PC-9 (cell line): ENCODE results near the gene TPK1. TPM values are rescaled to one million over a fixed set of nuclear protein-coding genes. Genes with fewer than 3 reads are reported as not detected.

Experiments used
- BruUV-seq: library from RNA; stranded (reverse); fragments of 400-500 nt; replicated peaks from 2 replicates; lab custom pipeline; 2021; lab: Mats Ljungman, UMichigan
- CTCF ChIA-PET: fragments of 300-600 bp; sonication (Branson Sonifier 250); formaldehyde crosslinking; loops from one replicate; lab custom pipeline; 2022; ENCODE audit warnings: antibody characterized with exemption; lab: Charles Lee
- POLR2A ChIA-PET: fragments of 300-600 bp; sonication (Branson Sonifier 250); formaldehyde crosslinking; loops from one replicate; lab custom pipeline; 2022; ENCODE audit warnings: antibody characterized with exemption; ENCODE audit not compliant: unreplicated experiment; lab: Charles Lee
- DNase-seq, 2 experiments: peaks; one replicate each; pipeline versions ENCODE4 v3.0.0 to v3.0.0-alpha.2; 2015 to 2022; ENCODE audit warnings: mixed read lengths in 1 of 2
- H2AFZ ChIP-seq: fragments of 200-600 bp; sonication (generic); 2 replicates; pipeline ENCODE4 v1.8.1; 2017; ENCODE audit warnings: antibody characterized with exemption
- H3F3A ChIP-seq: fragments of 200-600 bp; sonication (generic); 2 replicates; pipeline ENCODE4 v1.8.1; 2017; ENCODE audit warnings: antibody characterized with exemption, mild to moderate bottlenecking, low read depth; ENCODE audit not compliant: insufficient read depth
- H3K27ac ChIP-seq: fragments of 200-600 bp; sonication (generic); 2 replicates; pipeline ENCODE4 v1.6.1; 2016; ENCODE audit warnings: mixed run types
- H3K27me3 ChIP-seq: fragments of 200-600 bp; sonication (generic); 2 replicates; pipeline ENCODE4 v1.6.1; 2016; ENCODE audit warnings: low read depth, mixed run types; ENCODE audit not compliant: insufficient read depth
- H3K36me3 ChIP-seq: fragments of 200-600 bp; sonication (generic); 2 replicates; pipeline ENCODE4 v1.6.1; 2016; ENCODE audit warnings: low read depth, mixed run types
- H3K4me1 ChIP-seq: fragments of 200-600 bp; sonication (generic); replicated peaks from 2 replicates; pipeline ENCODE4 v1.6.1; 2016; ENCODE audit warnings: mixed run types; ENCODE audit not compliant: insufficient read depth
- H3K4me2 ChIP-seq: fragments of 200-600 bp; sonication (generic); 2 replicates; pipeline ENCODE4 v1.6.1; 2017; ENCODE audit warnings: mixed run types
- H3K4me3 ChIP-seq: fragments of 200-600 bp; sonication (generic); 2 replicates; pipeline ENCODE4 v1.6.1; 2016; ENCODE audit warnings: mixed run types
- H3K79me2 ChIP-seq: fragments of 200-600 bp; sonication (generic); 2 replicates; pipeline ENCODE4 v1.6.1; 2017; ENCODE audit warnings: low read depth, mixed run types
- H3K9me2 ChIP-seq: fragments of 200-600 bp; sonication (generic); 2 replicates; pipeline ENCODE4 v1.8.1; 2017; ENCODE audit warnings: mild to moderate bottlenecking; ENCODE audit not compliant: insufficient read depth
- H3K9me3 ChIP-seq: fragments of 200-600 bp; sonication (generic); 2 replicates; pipeline ENCODE4 v1.8.1; 2016; ENCODE audit warnings: low read depth; ENCODE audit not compliant: insufficient read depth
- H4K20me1 ChIP-seq: fragments of 200-600 bp; sonication (generic); 2 replicates; pipeline ENCODE4 v1.8.1; 2017; ENCODE audit not compliant: insufficient read depth
- CTCF ChIP-seq: fragments of 200-600 bp; sonication (generic); conservative IDR thresholded peaks from 2 replicates; pipeline ENCODE4 v1.6.1; 2017; ENCODE audit warnings: mixed run types, antibody characterized with exemption, mild to moderate bottlenecking, moderate library complexity
- EZH2 ChIP-seq: fragments of 200-600 bp; sonication (generic); IDR thresholded peaks from 2 replicates; pipeline ENCODE4 v1.8.0; 2017; ENCODE audit warnings: antibody characterized with exemption, low read depth
- intact Hi-C: fragments of 100-400 bp; cut with micrococcal nuclease; formaldehyde crosslinking; loops from one replicate; pipeline ENCODE4 v1.10.0; 2022; ENCODE audit not compliant: unreplicated experiment
- total RNA-seq: library from RNA; stranded (reverse); gene quantifications from 2 replicates; pipeline ENCODE4 v1.2.3, GENCODE V29; 2021

The TPK1 gene
- total RNA-seq, 1 experiment from 2014 or later: 0.90 TPM

GRCh38 chr7:144517749-144518148 is 318.1 kb downstream of the TPK1 start:
- ChIA-PET POLR2A (no interaction called here), CTCF (no interaction called here)

GRCh38 chr7:144516729-144517525 is 318.9 kb downstream of the TPK1 start:
- intact Hi-C loops: no loop called here
- Histone ChIP-seq H3K4me2 (no peak overlapping the region), H3K79me2 (no peaks in the 10 kb centered on the region), H3K4me1 (no peaks in the 10 kb centered on the region), H3K36me3 (no peaks in the 10 kb centered on the region), H3K9me2 (peaks cover 7% of the 10 kb centered on the region), H2AFZ (no peak overlapping the region), H3K4me3 (no peak overlapping the region), H4K20me1 (no peaks in the 10 kb centered on the region), H3K27me3 (no peaks in the 10 kb centered on the region), H3K9me3 (no peaks in the 10 kb centered on the region), H3F3A (no peaks in the 10 kb centered on the region), H3K27ac (no peak overlapping the region)
- TF ChIP-seq EZH2 (no peak), CTCF (no peak)
- CTCF ChIA-PET: no interaction called here
- DNase-seq: no peak
- POLR2A ChIA-PET: no interaction called here
- no TSS peak for BruUV-seq

More at GRCh38 chr7:144517749-144518148, 318.1 kb downstream of the TPK1 start:
- H3K9me3 ChIP-seq: no peaks in the 10 kb centered on the region
- TF ChIP-seq EZH2: no peak
- TF ChIP-seq CTCF: no peak
- no peak for DNase-seq
- H2AFZ ChIP-seq: no peak overlapping the region
- no TSS peak for BruUV-seq
- no peaks in the 10 kb centered on the region for H3K36me3 ChIP-seq
- no peak overlapping the region for H3K4me2 ChIP-seq
- H3K9me2 ChIP-seq: peaks cover 7% of the 10 kb centered on the region
- no peak overlapping the region for H3K27ac ChIP-seq
- no peaks in the 10 kb centered on the region for H3K4me1 ChIP-seq
- H3K4me3 ChIP-seq: no peak overlapping the region
- no peaks in the 10 kb centered on the region for H3F3A ChIP-seq
- H3K27me3 ChIP-seq: no peaks in the 10 kb centered on the region
- H4K20me1 ChIP-seq: no peaks in the 10 kb centered on the region
- intact Hi-C loops: no loop called here
- H3K79me2 ChIP-seq: no peaks in the 10 kb centered on the region

- no peaks in the 10 kb centered on the region for H3K4me1 ChIP-seq
- no TSS peak for BruUV-seq
- TF ChIP-seq EZH2 (no peak), CTCF (peak; percentile 50; the same call in 1 of the 2 replicates)
- no peaks in the 10 kb centered on the region for H4K20me1 ChIP-seq
- H3K4me2 ChIP-seq: no peak overlapping the region
- no peak overlapping the region for H3K4me3 ChIP-seq
- H2AFZ ChIP-seq: no peak overlapping the region
- H3K27me3 ChIP-seq: no peaks in the 10 kb centered on the region
- POLR2A ChIA-PET: no interaction called here
- intact Hi-C loops: no loop called here
- H3K79me2 ChIP-seq: no peaks in the 10 kb centered on the region
- H3K9me2 ChIP-seq: no peaks in the 10 kb centered on the region
- no peak overlapping the region for H3K27ac ChIP-seq
- H3K9me3 ChIP-seq: no peaks in the 10 kb centered on the region
- CTCF ChIA-PET: no interaction called here
- H3K36me3 ChIP-seq: no peaks in the 10 kb centered on the region
- no peak for DNase-seq
- no peaks in the 10 kb centered on the region for H3F3A ChIP-seq
Observed at GRCh38 chr7:144513334-144513733, 322.5 kb downstream of the TPK1 start.
